Progenitor cell of endocrine pancreas (in vitro differentiated cells): ENCODE measurements around the gene ATP2C1. TPM values are rescaled to one million over a fixed set of nuclear protein-coding genes. Genes with fewer than 3 reads are reported as not detected.
"Not testable (repeated sequence)": the region's sequence is repeated elsewhere in the genome, so short reads cannot be mapped to it uniquely, and the experiment has no call there.

ENCODE experiments used
- DNase-seq: peaks from one replicate; pipeline ENCODE4 v3.0.0; 2021; ENCODE audit warnings: low spot score; ENCODE audit not compliant: unreplicated experiment
- H3K27ac Mint-ChIP-seq: 2 replicates; pipeline ENCODE4 v1.8.0; 2021; ENCODE audit warnings: mild to moderate bottlenecking, moderate library complexity, mixed read lengths
- H3K27me3 Mint-ChIP-seq: 2 replicates; pipeline ENCODE4 v1.8.0; 2021; ENCODE audit warnings: mixed read lengths
- H3K36me3 Mint-ChIP-seq: 2 replicates; pipeline ENCODE4 v1.8.0; 2022; ENCODE audit warnings: mixed read lengths; ENCODE audit not compliant: insufficient read depth
- H3K4me1 Mint-ChIP-seq: 2 replicates; pipeline ENCODE4 v1.8.0; 2021; ENCODE audit warnings: low read depth, mixed read lengths
- H3K4me3 Mint-ChIP-seq: 2 replicates; pipeline ENCODE4 v1.8.0; 2021; ENCODE audit warnings: low read depth, mild to moderate bottlenecking, moderate library complexity, mixed read lengths
- H3K9me3 Mint-ChIP-seq: 2 replicates; pipeline ENCODE4 v1.8.0; 2021; ENCODE audit warnings: low read depth, mixed read lengths
- total RNA-seq: library from RNA; stranded (reverse); gene quantifications from 2 replicates; pipeline ENCODE4 v1.2.1, GENCODE V29; 2021
- TF ChIP-seq, protein P1 (sequence below): fragments of 200-600 bp; sonication (generic); IDR thresholded peaks from one replicate; pipeline ENCODE4 v1.5.0; 2021; ENCODE audit warnings: antibody characterized with exemption, mild to moderate bottlenecking; ENCODE audit not compliant: unreplicated experiment

ATP2C1 gene
- total RNA-seq, 1 donor from 2014 or later, result 83.5 TPM

DNA sequence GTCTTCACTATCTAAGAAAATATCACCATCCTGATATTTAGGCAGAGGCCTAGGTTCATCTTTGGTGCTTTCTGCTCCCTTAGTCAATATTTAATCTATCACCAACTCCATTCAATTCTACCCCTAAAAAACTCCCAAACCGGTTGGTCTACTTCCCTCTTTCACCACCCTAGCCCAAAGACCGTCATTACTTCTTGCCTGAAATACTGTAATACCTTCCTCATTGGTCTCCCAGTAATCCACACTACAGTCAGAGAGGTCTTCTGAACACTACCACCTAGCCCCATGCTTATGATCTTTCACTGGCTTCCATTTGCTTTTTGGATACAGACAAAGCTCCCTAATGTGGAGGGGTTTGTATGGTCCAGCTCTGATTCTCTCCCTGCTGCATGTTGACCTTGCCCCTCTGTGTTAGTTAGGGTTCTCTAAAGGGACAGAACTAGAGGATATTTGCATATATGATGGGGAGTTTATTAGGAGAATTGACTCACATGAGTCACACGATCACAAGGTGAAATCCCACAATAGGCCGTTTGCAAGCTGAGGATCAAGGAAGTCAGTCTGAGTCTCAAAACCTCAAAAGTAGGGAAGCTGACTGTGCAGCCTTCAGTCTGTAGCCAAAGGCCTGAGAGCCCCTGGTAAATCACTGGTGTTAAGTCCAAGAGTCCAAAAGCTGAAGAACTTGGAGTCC is 36.4 kb upstream of the ATP2C1 start:
- Mint-ChIP-seq H3K27ac (no peak overlapping the region), H3K27me3 (no peaks in the 10 kb centered on the region), H3K36me3 (no peaks in the 10 kb centered on the region), H3K4me1 (no peaks in the 10 kb centered on the region), H3K4me3 (no peak overlapping the region), H3K9me3 (no peaks in the 10 kb centered on the region)
- TF ChIP-seq, protein P1, sequence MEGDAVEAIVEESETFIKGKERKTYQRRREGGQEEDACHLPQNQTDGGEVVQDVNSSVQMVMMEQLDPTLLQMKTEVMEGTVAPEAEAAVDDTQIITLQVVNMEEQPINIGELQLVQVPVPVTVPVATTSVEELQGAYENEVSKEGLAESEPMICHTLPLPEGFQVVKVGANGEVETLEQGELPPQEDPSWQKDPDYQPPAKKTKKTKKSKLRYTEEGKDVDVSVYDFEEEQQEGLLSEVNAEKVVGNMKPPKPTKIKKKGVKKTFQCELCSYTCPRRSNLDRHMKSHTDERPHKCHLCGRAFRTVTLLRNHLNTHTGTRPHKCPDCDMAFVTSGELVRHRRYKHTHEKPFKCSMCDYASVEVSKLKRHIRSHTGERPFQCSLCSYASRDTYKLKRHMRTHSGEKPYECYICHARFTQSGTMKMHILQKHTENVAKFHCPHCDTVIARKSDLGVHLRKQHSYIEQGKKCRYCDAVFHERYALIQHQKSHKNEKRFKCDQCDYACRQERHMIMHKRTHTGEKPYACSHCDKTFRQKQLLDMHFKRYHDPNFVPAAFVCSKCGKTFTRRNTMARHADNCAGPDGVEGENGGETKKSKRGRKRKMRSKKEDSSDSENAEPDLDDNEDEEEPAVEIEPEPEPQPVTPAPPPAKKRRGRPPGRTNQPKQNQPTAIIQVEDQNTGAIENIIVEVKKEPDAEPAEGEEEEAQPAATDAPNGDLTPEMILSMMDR, result no peak
- no peak for DNase-seq

DNA sequence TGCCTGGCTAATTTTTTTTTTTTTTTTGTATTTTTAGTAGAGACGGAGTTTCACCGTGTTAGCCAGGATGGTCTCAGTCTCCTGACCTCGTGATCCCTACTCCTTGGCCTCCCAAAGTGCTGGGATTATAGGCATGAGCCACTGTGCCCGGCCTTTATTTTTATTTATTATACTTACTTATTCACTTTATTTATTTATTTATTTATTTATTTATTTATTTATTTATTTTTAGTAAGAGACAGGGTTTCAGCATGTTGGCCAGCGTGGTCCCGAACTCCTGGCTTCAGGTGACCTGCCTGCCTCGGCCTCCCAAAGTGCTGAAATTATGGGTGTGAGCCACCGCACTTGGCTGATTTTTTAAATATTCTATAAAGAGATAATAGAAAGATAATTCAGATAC is 31.8 kb upstream of the ATP2C1 start:
- not testable (repeated sequence) for H3K4me1 Mint-ChIP-seq, H3K9me3 Mint-ChIP-seq, H3K27me3 Mint-ChIP-seq, H3K36me3 Mint-ChIP-seq, H3K27ac Mint-ChIP-seq, H3K4me3 Mint-ChIP-seq, DNase-seq

- Mint-ChIP-seq H3K9me3 (peaks cover 6% of the 10 kb centered on the region), H3K27ac (no peak overlapping the region), H3K36me3 (no peaks in the 10 kb centered on the region), H3K27me3 (no peaks in the 10 kb centered on the region), H3K4me3 (no peak overlapping the region), H3K4me1 (peaks cover 4% of the 10 kb centered on the region)
- no peak for DNase-seq
- TF ChIP-seq, protein P1, result no peak
These were observed 28.4 kb upstream of the ATP2C1 start for GRCh38 chr3:130865489-130865888.

GRCh38 chr3:130866327-130866726 is 27.6 kb upstream of the ATP2C1 start:
- TF ChIP-seq, protein P1, result no peak
- Mint-ChIP-seq H3K4me3 (no peak overlapping the region), H3K27me3 (no peaks in the 10 kb centered on the region), H3K9me3 (peaks cover 7% of the 10 kb centered on the region), H3K4me1 (peaks cover 4% of the 10 kb centered on the region), H3K27ac (no peak overlapping the region), H3K36me3 (no peaks in the 10 kb centered on the region)
- DNase-seq, result no peak

GRCh38 chr3:130870423-130870822 is 23.5 kb upstream of the ATP2C1 start:
- Mint-ChIP-seq H3K27ac (no peak overlapping the region), H3K4me3 (no peak overlapping the region), H3K36me3 (no peaks in the 10 kb centered on the region), H3K4me1 (peaks cover 4% of the 10 kb centered on the region), H3K27me3 (no peaks in the 10 kb centered on the region), H3K9me3 (peaks cover 7% of the 10 kb centered on the region)
- TF ChIP-seq, protein P1, result no peak
- DNase-seq, result no peak

DNA sequence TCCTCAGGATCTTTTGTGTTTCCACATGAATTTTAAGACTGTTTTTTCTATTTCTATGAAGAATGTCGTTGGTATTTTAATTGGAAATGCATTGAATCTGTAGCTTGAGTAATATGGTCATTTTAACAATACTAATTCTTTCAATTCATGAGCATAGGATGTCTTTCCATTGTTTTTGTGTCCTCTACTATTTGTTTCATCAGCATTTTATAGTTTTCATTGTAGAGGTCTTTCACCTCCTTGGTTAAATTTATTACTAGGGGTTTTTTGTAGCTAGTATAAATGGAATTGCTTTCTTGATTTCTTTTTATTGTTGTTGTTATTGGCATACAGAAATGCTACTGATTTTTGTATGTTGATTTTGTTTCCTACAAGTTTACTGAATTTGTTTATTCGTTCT is 17.3 kb upstream of the ATP2C1 start:
- TF ChIP-seq, protein P1, result no peak
- no peak overlapping the region for H3K4me3 Mint-ChIP-seq
- no peaks in the 10 kb centered on the region for H3K4me1 Mint-ChIP-seq
- peaks cover 1% of the 10 kb centered on the region for H3K36me3 Mint-ChIP-seq
- peaks cover 16% of the 10 kb centered on the region for H3K9me3 Mint-ChIP-seq
- no peak overlapping the region for H3K27ac Mint-ChIP-seq
- no peaks in the 10 kb centered on the region for H3K27me3 Mint-ChIP-seq
- no peak for DNase-seq
